GM18502 (cell line): ENCODE measurements around the gene CAMTA1.

Experiments used
- ATAC-seq: cut with Tn5 transposase; IDR thresholded peaks from one replicate; pipeline ENCODE4 v1.9.1; 2021; ENCODE audit warnings: mild to moderate bottlenecking; ENCODE audit not compliant: unreplicated experiment, poor library complexity

CAMTA1 gene

GRCh38 chr1:6988796-6989195, 203.5 kb downstream of the CAMTA1 start:
- ATAC-seq, result no peak

- no peak for ATAC-seq
These were observed 204.2 kb downstream of the CAMTA1 start for GRCh38 chr1:6989212-6990159.

GRCh38 chr1:6991266-6991665, 206.0 kb downstream of the CAMTA1 start:
- no peak for ATAC-seq

- ATAC-seq, result no peak
These were observed 210.5 kb downstream of the CAMTA1 start for GRCh38 chr1:6995789-6996188.

GRCh38 chr1:6996371-6996770, 211.1 kb downstream of the CAMTA1 start:
- no peak for ATAC-seq

GRCh38 chr1:6996866-6997265, 211.6 kb downstream of the CAMTA1 start:
- no peak for ATAC-seq

- no peak for ATAC-seq
These were observed 213.0 kb downstream of the CAMTA1 start for GRCh38 chr1:6998267-6998666.

- ATAC-seq, result no peak
These were observed 214.6 kb downstream of the CAMTA1 start for GRCh38 chr1:6999826-7000225.

- no peak for ATAC-seq
These were observed 215.5 kb downstream of the CAMTA1 start for GRCh38 chr1:7000720-7001119.

GRCh38 chr1:7002728-7003127, 217.5 kb downstream of the CAMTA1 start:
- no peak for ATAC-seq

GRCh38 chr1:7003676-7004075, 218.4 kb downstream of the CAMTA1 start:
- ATAC-seq, result no peak

GRCh38 chr1:7004181-7004580, 218.9 kb downstream of the CAMTA1 start:
- ATAC-seq, result no peak

- ATAC-seq, result no peak
These were observed 220.5 kb downstream of the CAMTA1 start for GRCh38 chr1:7005762-7006161.

GRCh38 chr1:7006996-7007871, 222.0 kb downstream of the CAMTA1 start:
- no peak for ATAC-seq

- no peak for ATAC-seq
These were observed 222.6 kb downstream of the CAMTA1 start for GRCh38 chr1:7007902-7008301.

GRCh38 chr1:7008331-7008730, 223.1 kb downstream of the CAMTA1 start:
- no peak for ATAC-seq

GRCh38 chr1:7008975-7009740, 223.9 kb downstream of the CAMTA1 start:
- no peak for ATAC-seq

- no peak for ATAC-seq
These were observed 224.7 kb downstream of the CAMTA1 start for GRCh38 chr1:7009741-7010525.

- ATAC-seq, result no peak
These were observed 225.4 kb downstream of the CAMTA1 start for GRCh38 chr1:7010534-7011200.
